Sigmoid colon (tissue), 7 donors: ENCODE data around the gene FCHSD2. TPM values are rescaled to one million over a fixed set of nuclear protein-coding genes. Genes with fewer than 3 reads are reported as not detected.
A peak's percentile ranks its signal among the peaks of the same experiment; 100 is the strongest.

ENCODE experiments used
- DNase-seq: peaks from one replicate; pipeline ENCODE4 v3.0.0-alpha.2; 2019
- H3K27ac ChIP-seq, 4 donors: fragments of 200-600 bp; sonication (generic); one replicate each; pipeline ENCODE4 v1.5.1; 2016 to 2019; ENCODE audit warnings: mild to moderate bottlenecking in 1 of 4
- H3K27me3 ChIP-seq, 3 donors: fragments of 200-600 bp; sonication (generic); one replicate each; pipeline ENCODE4 v1.5.1; 2019; ENCODE audit warnings: mild to moderate bottlenecking in 1 of 3
- H3K36me3 ChIP-seq, 4 donors: fragments of 200-600 bp; sonication (generic); one replicate each; pipeline ENCODE4 v1.5.1; 2016 to 2019
- H3K4me1 ChIP-seq, 4 donors: fragments of 200-600 bp; sonication (generic); one replicate each; pipeline ENCODE4 v1.5.1; 2017 to 2019
- H3K4me3 ChIP-seq, 4 donors: fragments of 200-600 bp; sonication (generic); one replicate each; pipeline ENCODE4 v1.5.1; 2017 to 2019; ENCODE audit warnings: mild to moderate bottlenecking in 2 of 4, moderate library complexity in 1 of 4
- H3K9me3 ChIP-seq, 4 donors: fragments of 200-600 bp in 3 of 4; sonication (generic) in 3 of 4; one replicate each; pipeline versions ENCODE4 v1.5.1 to v1.6.1; 2013 to 2019
- CTCF ChIP-seq, 4 experiments: fragments of 450-650 bp in 3 of 4; fragments of 200-600 bp in 1 of 4; IDR thresholded peaks; one replicate each; pipeline ENCODE4 v1.5.1; 2016 to 2019; ENCODE audit warnings: antibody characterized with exemption in 4 of 4, mild to moderate bottlenecking in 3 of 4, moderate library complexity in 2 of 4
- EP300 ChIP-seq, 4 donors: sonication (generic); formaldehyde crosslinking; IDR thresholded peaks; one replicate each; pipeline ENCODE4 v1.6.1; 2017; ENCODE audit warnings: antibody characterized with exemption in 4 of 4
- POLR2A ChIP-seq, 2 donors: fragments of 450-650 bp; IDR thresholded peaks; one replicate each; pipeline ENCODE4 v1.6.1; 2016; ENCODE audit warnings: antibody characterized with exemption in 2 of 2, mild to moderate bottlenecking in 2 of 2, moderate library complexity in 2 of 2
- POLR2AphosphoS5 ChIP-seq, 4 donors: sonication (generic); formaldehyde crosslinking; IDR thresholded peaks; one replicate each; pipeline ENCODE4 v1.6.1; 2017; ENCODE audit warnings: antibody characterized with exemption in 4 of 4
- WGBS, 2 donors: extraction: QIAGEN DNeasy Blood & Tissue Kit; methylation state at CpG; one replicate each; pipeline ENCODE4 v1.1.7; 2013; 5-methylcytosine and 5-hydroxymethylcytosine counted together
- intact Hi-C: fragments of 100-400 bp; cut with DNase I; formaldehyde crosslinking; loops from one replicate; pipeline ENCODE4 v1.15.1; 2023
- polyA plus RNA-seq, 3 donors: library from polyadenylated mRNA; stranded (reverse); fragments of 200-250 nt; gene quantifications; one replicate each; pipeline ENCODE4 v1.2.3, GENCODE V29; 2013
- total RNA-seq, 4 donors: library from RNA; depleted of rRNA; stranded (reverse); fragments of >200 nt; gene quantifications; one replicate each; pipeline ENCODE4 v1.1.0, GENCODE V29; 2016
- donor health status: healthy with polysubstance abuse.
- donor health status: Bipolar disorder and iron deficiency.
- donor health status: healthy.

Gene FCHSD2
- total and polyA plus RNA-seq, 7 donors = 6.9 to 36.3 (median 18.6) TPM

- no peaks in the 10 kb centered on the region for H3K36me3 ChIP-seq
- no peaks in the 10 kb centered on the region for H3K27me3 ChIP-seq
- H3K4me3 ChIP-seq = no peak overlapping the region
- H3K27ac ChIP-seq = peak overlapping the region; percentile 23 to 56 (median 33)
- intact Hi-C loops = no loop called here
- 29 to 39% methylated on average over 3 of the region's 3 CpGs for WGBS, 2 donors
- peak in 1 of 4 donors; percentile 10 for TF ChIP-seq POLR2AphosphoS5 (IDR thresholded peaks at IDR 0.05)
- TF ChIP-seq POLR2A (IDR thresholded peaks at IDR 0.05) = no peak
- no peak for TF ChIP-seq CTCF (IDR thresholded peaks at IDR 0.05)
- TF ChIP-seq EP300 (IDR thresholded peaks at IDR 0.05) = no peak
- H3K9me3 ChIP-seq = no peaks in the 10 kb centered on the region
- H3K4me1 ChIP-seq = peaks cover 0 to 25% (median 18%) of the 10 kb centered on the region in 4 donors
- DNase-seq = no peak
Measured at GRCh38 chr11:72856551-72857345, 285.4 kb downstream of the FCHSD2 start.

- H3K36me3 ChIP-seq = no peaks in the 10 kb centered on the region
- no peak for DNase-seq
- intact Hi-C loops = no loop called here
- H3K4me1 ChIP-seq = peaks cover 0 to 25% (median 18%) of the 10 kb centered on the region in 4 donors
- H3K27me3 ChIP-seq = no peaks in the 10 kb centered on the region
- WGBS, 2 donors = 90% methylated on average over 3 of the region's 3 CpGs
- TF ChIP-seq POLR2A (IDR thresholded peaks at IDR 0.05) = no peak
- no peak for TF ChIP-seq POLR2AphosphoS5 (IDR thresholded peaks at IDR 0.05)
- no peak for TF ChIP-seq EP300 (IDR thresholded peaks at IDR 0.05)
- no peak for TF ChIP-seq CTCF (IDR thresholded peaks at IDR 0.05)
- H3K4me3 ChIP-seq = no peak overlapping the region
- H3K9me3 ChIP-seq = no peaks in the 10 kb centered on the region
- peak overlapping the region in 3 of 4 donors; percentile 2 to 56 (median 36) for H3K27ac ChIP-seq
Measured at GRCh38 chr11:72856065-72856464, 286.1 kb downstream of the FCHSD2 start.

DNA sequence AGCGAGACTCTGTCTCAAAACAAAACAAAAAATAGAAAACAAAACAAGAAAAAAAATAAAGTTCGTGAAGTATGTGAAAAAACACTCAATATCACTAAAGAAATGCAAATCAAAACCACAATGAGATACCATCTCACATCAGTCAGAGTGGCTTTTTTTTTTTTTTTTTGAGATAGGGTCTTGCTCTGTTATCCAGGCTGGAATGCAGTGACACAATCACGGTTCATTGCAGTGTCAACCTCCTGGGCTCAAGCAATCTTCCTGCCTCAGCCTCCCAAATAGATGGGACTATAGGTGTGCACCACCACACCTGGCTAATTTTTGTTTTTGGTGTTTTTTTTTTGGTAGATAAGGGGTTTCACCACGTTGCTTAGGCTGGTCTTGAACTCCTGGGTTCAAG is 290.4 kb downstream of the FCHSD2 start:
- Histone ChIP-seq H3K9me3 (no peaks in the 10 kb centered on the region), H3K27me3 (no peaks in the 10 kb centered on the region), H3K27ac (no peak overlapping the region), H3K4me1 (peaks cover 0 to 13% (median 11%) of the 10 kb centered on the region in 4 donors), H3K4me3 (no peak overlapping the region), H3K36me3 (peaks cover 0 to 6% (median 0%) of the 10 kb centered on the region in 4 donors)
- intact Hi-C loops = no loop called here
- no peak for DNase-seq
- TF ChIP-seq CTCF (IDR thresholded peaks at IDR 0.05) (no peak), POLR2AphosphoS5 (IDR thresholded peaks at IDR 0.05) (no peak), EP300 (IDR thresholded peaks at IDR 0.05) (no peak), POLR2A (IDR thresholded peaks at IDR 0.05) (no peak)
- 85 to 91% methylated on average over 4 of the region's 4 CpGs for WGBS, 2 donors

- Histone ChIP-seq H3K36me3 (peaks cover 0 to 6% (median 0%) of the 10 kb centered on the region in 4 donors), H3K27me3 (no peaks in the 10 kb centered on the region), H3K4me1 (peaks cover 0 to 4% (median 2%) of the 10 kb centered on the region in 4 donors), H3K27ac (no peak overlapping the region), H3K4me3 (no peak overlapping the region), H3K9me3 (no peaks in the 10 kb centered on the region)
- intact Hi-C loops = no loop called here
- no peak for DNase-seq
- WGBS, 2 donors = 88 to 90% methylated on average over 3 of the region's 3 CpGs
- no peak for TF ChIP-seq POLR2A (IDR thresholded peaks at IDR 0.05)
- TF ChIP-seq EP300 (IDR thresholded peaks at IDR 0.05) = no peak
- no peak for TF ChIP-seq CTCF (IDR thresholded peaks at IDR 0.05)
- no peak for TF ChIP-seq POLR2AphosphoS5 (IDR thresholded peaks at IDR 0.05)
Measured at GRCh38 chr11:72850832-72851231, 291.3 kb downstream of the FCHSD2 start.
